ENCODE measurements around the gene SEPTIN2.
"Not testable (repeated sequence)": the region's sequence is repeated elsewhere in the genome, so short reads cannot be mapped to it uniquely, and the experiment has no call there.

DNA sequence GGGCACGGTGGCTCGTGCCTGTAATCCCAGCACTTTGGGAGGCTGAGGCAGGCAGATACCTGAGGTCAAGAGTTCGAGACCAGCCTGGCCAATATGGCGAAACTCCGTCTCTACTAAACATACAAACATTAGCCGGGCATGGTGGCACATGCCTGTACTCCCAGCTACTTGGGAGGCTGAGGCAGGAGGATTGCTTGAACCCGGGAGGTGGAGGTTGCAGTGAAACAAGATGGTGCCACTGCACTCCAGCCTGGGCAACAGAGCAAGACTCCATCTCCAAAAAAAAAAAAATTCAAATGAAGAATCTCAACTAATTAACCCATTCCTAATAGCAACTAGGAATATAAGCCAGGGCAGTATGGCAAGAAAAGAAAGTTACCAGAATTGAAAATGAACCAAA lies 37.4 kb upstream of the SEPTIN2 start:
- TF ChIP-seq EZH2 (IDR thresholded peaks at IDR 0.05; ENCODE audit: insufficient read depth, low read length); CTCF (IDR thresholded peaks at IDR 0.05; ENCODE audit: insufficient read depth, low read depth, low read length): not testable (repeated sequence)

Data from astrocyte (in vitro differentiated cells and primary cell).